Measurements from ENCODE around the gene BRAP.

DNA sequence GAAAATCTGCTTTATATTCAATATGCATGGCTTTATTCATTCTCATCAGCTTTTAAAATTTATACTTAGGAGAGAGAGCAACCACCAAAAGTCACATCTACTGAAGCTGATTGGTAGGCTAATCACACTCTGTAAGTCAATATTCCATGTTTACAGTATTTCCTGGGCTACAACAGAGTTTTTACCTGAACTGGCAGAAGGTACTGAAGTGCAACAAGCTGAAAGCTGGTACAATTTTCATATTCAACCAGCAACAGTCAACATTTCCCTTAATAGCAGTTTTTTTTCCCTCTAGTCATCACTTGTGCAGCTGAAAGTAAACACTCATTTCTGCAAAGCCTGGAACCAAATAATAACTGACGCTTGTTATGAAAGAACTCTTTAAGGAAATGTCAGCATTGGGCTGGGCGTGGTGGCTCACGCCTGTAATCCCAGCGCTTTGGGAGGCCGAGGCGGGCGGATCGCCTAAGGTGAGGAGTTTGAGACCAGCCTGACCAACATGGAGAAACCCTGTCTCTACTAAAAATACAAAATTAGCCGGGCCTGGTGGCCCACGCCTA is 12.9 kb downstream of the BRAP start:
- TF ChIP-seq POLR2AphosphoS5 (IDR thresholded peaks at IDR 0.05; ENCODE audit: low read depth, low read length): no peak
- TF ChIP-seq SIN3A (IDR thresholded peaks at IDR 0.05; ENCODE audit: borderline replicate concordance, insufficient read depth, low read length): no peak
- TF ChIP-seq, protein P1, sequence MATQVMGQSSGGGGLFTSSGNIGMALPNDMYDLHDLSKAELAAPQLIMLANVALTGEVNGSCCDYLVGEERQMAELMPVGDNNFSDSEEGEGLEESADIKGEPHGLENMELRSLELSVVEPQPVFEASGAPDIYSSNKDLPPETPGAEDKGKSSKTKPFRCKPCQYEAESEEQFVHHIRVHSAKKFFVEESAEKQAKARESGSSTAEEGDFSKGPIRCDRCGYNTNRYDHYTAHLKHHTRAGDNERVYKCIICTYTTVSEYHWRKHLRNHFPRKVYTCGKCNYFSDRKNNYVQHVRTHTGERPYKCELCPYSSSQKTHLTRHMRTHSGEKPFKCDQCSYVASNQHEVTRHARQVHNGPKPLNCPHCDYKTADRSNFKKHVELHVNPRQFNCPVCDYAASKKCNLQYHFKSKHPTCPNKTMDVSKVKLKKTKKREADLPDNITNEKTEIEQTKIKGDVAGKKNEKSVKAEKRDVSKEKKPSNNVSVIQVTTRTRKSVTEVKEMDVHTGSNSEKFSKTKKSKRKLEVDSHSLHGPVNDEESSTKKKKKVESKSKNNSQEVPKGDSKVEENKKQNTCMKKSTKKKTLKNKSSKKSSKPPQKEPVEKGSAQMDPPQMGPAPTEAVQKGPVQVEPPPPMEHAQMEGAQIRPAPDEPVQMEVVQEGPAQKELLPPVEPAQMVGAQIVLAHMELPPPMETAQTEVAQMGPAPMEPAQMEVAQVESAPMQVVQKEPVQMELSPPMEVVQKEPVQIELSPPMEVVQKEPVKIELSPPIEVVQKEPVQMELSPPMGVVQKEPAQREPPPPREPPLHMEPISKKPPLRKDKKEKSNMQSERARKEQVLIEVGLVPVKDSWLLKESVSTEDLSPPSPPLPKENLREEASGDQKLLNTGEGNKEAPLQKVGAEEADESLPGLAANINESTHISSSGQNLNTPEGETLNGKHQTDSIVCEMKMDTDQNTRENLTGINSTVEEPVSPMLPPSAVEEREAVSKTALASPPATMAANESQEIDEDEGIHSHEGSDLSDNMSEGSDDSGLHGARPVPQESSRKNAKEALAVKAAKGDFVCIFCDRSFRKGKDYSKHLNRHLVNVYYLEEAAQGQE (IDR thresholded peaks at IDR 0.05; ENCODE audit: insufficient read depth in 1 of 2, low read depth in 2 of 2, low read length in 2 of 2): no peak
- TF ChIP-seq TAF1 (IDR thresholded peaks at IDR 0.05; ENCODE audit: borderline replicate concordance, insufficient read depth, low read length): no peak
- no peak for TF ChIP-seq FOXP2 (optimal IDR thresholded peaks at IDR 0.05; ENCODE audit: borderline replicate concordance, extremely low read depth, extremely low read length, insufficient read depth)
